HepG2 (cell line): ENCODE results near the gene SAMD4A. TPM values are rescaled to one million over a fixed set of nuclear protein-coding genes. Genes with fewer than 3 reads are reported as not detected.

Experiments used
- ATAC-seq: fragments of 200-7000 bp; cut with Tn5 transposase; 3 replicates; pipeline ENCODE4 v1.9.1; 2020; ENCODE audit warnings: mild to moderate bottlenecking, moderate library complexity
- BruUV-seq: library from RNA; stranded (reverse); fragments of 400-500 nt; replicated peaks from 2 replicates; lab custom pipeline; 2021; lab: Mats Ljungman, UMichigan
- CTCF ChIA-PET: fragments of 300-600 bp; formaldehyde crosslinking; extraction: SDS; loops from one replicate; lab custom pipeline; 2021; ENCODE audit warnings: low total read pairs, inconsistent platforms, low intra/inter-chr PET ratio; lab: Yijun Ruan, JAX
- POLR2A ChIA-PET: fragments of 350-600 bp; sonication (Branson Sonifier 250); formaldehyde crosslinking; loops from one replicate; lab custom pipeline; 2020; ENCODE audit warnings: antibody characterized with exemption, inconsistent platforms; lab: Yijun Ruan, JAX
- DNase-seq: peaks from one replicate; pipeline ENCODE4 v3.0.0-alpha.2; 2015; ENCODE audit warnings: low spot score
- FAIRE-seq: peaks from 3 replicates; lab custom pipeline; 2011; peaks lifted over from hg19 to GRCh38; lab: Jason Lieb, UNC
- H2AFZ ChIP-seq: one replicate; pipeline ENCODE4 v1.6.1; 2011; ENCODE audit warnings: low read length, inconsistent platforms
- H3K27ac ChIP-seq: fragments of 300-600 bp; 3 replicates; pipeline ENCODE4 v1.8.0; 2011; ENCODE audit warnings: mixed run types, mild to moderate bottlenecking, mixed read lengths, low read length, inconsistent platforms; ENCODE audit not compliant: insufficient read depth; ENCODE audit errors: extremely low read length
- H3K27me3 ChIP-seq, 2 experiments: fragments of 200-600 bp in 1 of 2; 2 replicates in 1 of 2; 3 replicates in 1 of 2; pipeline versions ENCODE4 v1.6.0 to v1.8.0; 2011; ENCODE audit warnings: low read length in 2 of 2, mild to moderate bottlenecking in 2 of 2, moderate library complexity in 2 of 2, inconsistent platforms in 1 of 2; ENCODE audit not compliant: insufficient read depth in 2 of 2, control insufficient read depth in 1 of 2
- H3K36me3 ChIP-seq, 2 experiments: fragments of 200-600 bp in 1 of 2; replicated peaks in 1 of 2; 2 replicates in 1 of 2; 3 replicates in 1 of 2; pipeline versions ENCODE4 v1.5.1 to v1.8.0; 2011; ENCODE audit warnings: low read length in 2 of 2, inconsistent platforms in 1 of 2; ENCODE audit not compliant: insufficient read depth in 2 of 2, control insufficient read depth in 1 of 2
- H3K4me1 ChIP-seq: 2 replicates; pipeline ENCODE4 v1.5.1; 2012; ENCODE audit warnings: low read length, inconsistent platforms; ENCODE audit not compliant: insufficient read depth
- H3K4me2 ChIP-seq: 2 replicates; pipeline ENCODE4 v1.6.0; 2011; ENCODE audit warnings: low read depth, low read length, inconsistent platforms
- H3K4me3 ChIP-seq, 3 experiments: fragments of 200-600 bp in 1 of 3; sonication (generic), shearing (Covaris generic) in 1 of 3; replicated peaks in 1 of 3; 2 replicates each; pipeline ENCODE4 v1.5.1; 2011 to 2016; ENCODE audit warnings: low read length in 3 of 3, inconsistent platforms in 2 of 3, low read depth in 2 of 3, mild to moderate bottlenecking in 2 of 3, control low read depth in 1 of 3, mixed read lengths in 1 of 3; ENCODE audit not compliant: insufficient read depth in 1 of 3
- H3K79me2 ChIP-seq: one replicate; pipeline ENCODE4 v1.6.1; 2011; ENCODE audit warnings: low read length, inconsistent platforms; ENCODE audit not compliant: insufficient read depth
- H3K9ac ChIP-seq: 2 replicates; pipeline ENCODE4 v1.6.0; 2011; ENCODE audit warnings: mild to moderate bottlenecking, low read depth, low read length, inconsistent platforms; ENCODE audit not compliant: insufficient read depth
- H3K9me3 ChIP-seq: 2 replicates; pipeline ENCODE4 v1.5.1; 2012; ENCODE audit warnings: mild to moderate bottlenecking, low read length
- H4K20me1 ChIP-seq: 2 replicates; pipeline ENCODE4 v1.6.0; 2011; ENCODE audit warnings: inconsistent platforms, mild to moderate bottlenecking, low read length, moderate library complexity; ENCODE audit not compliant: insufficient read depth
- ADNP ChIP-seq: sonication (generic); formaldehyde crosslinking; IDR thresholded peaks from 2 replicates; pipeline ENCODE4 v1.4.0; 2020; ENCODE audit warnings: missing genetic modification reagents
- HNF4A ChIP-seq: sonication (generic); formaldehyde crosslinking; IDR thresholded peaks from 2 replicates; pipeline ENCODE4 v1.4.0; 2020; ENCODE audit warnings: missing genetic modification reagents
- HNF4G ChIP-seq, 2 experiments: sonication (generic) in 1 of 2; formaldehyde crosslinking in 1 of 2; IDR thresholded peaks; 2 replicates each; pipeline versions ENCODE4 v1.4.0 to v1.6.1; 2011 to 2020; ENCODE audit warnings: borderline replicate concordance in 2 of 2, low read depth in 2 of 2, mild to moderate bottlenecking in 2 of 2, low read length in 1 of 2, missing genetic modification reagents in 1 of 2, moderate library complexity in 1 of 2
- KDM1A ChIP-seq: IDR thresholded peaks from 2 replicates; pipeline ENCODE4 v1.6.1; 2016; ENCODE audit warnings: missing compliant biosample characterization
- KDM4B ChIP-seq: sonication (generic); formaldehyde crosslinking; IDR thresholded peaks from 2 replicates; pipeline ENCODE4 v1.4.0; 2020; ENCODE audit warnings: missing genetic modification reagents
- MIER3 ChIP-seq: IDR thresholded peaks from 2 replicates; pipeline ENCODE4 v1.6.1; 2016; ENCODE audit warnings: missing compliant biosample characterization, borderline replicate concordance
- NFKBIZ ChIP-seq: IDR thresholded peaks from 2 replicates; pipeline ENCODE4 v1.6.1; 2018; ENCODE audit warnings: missing genetic modification reagents, missing compliant biosample characterization
- PPARG ChIP-seq: conservative IDR thresholded peaks from 2 replicates; pipeline ENCODE4 v1.6.1; 2016; ENCODE audit warnings: missing biosample characterization, missing genetic modification reagents
- RBM22 ChIP-seq: fragments of 200-400 bp; formaldehyde crosslinking; optimal IDR thresholded peaks from 2 replicates; pipeline ENCODE3; 2017; ENCODE audit warnings: mild to moderate bottlenecking, low read length, moderate library complexity
- ZMYM3 ChIP-seq: sonication (generic); formaldehyde crosslinking; IDR thresholded peaks from 2 replicates; pipeline ENCODE4 v1.5.1; 2020; ENCODE audit warnings: mild to moderate bottlenecking, missing genetic modification reagents
- ZMYM4 ChIP-seq: sonication (generic); formaldehyde crosslinking; IDR thresholded peaks from 2 replicates; pipeline ENCODE4 v1.8.1; 2023; ENCODE audit warnings: mild to moderate bottlenecking, missing genetic modification reagents
- ZNF335 ChIP-seq: sonication (generic); formaldehyde crosslinking; IDR thresholded peaks from 2 replicates; pipeline ENCODE4 v1.4.0; 2020; ENCODE audit warnings: missing genetic modification reagents
- ZNF629 ChIP-seq: sonication (generic); formaldehyde crosslinking; conservative IDR thresholded peaks from 2 replicates; pipeline ENCODE4 v1.5.0; 2020; ENCODE audit warnings: missing genetic modification reagents
- WGBS: methylation state at CpG from one replicate; pipeline ENCODE4 v1.1.6; 2017; ENCODE audit warnings: low lambda C conversion rate; 5-methylcytosine and 5-hydroxymethylcytosine counted together
- in situ Hi-C: cut with HindIII; loops from 2 replicates; pipeline ENCODE4 v1.10.0; 2017; ENCODE audit warnings: low pct_unique_long_range_greater_than_20kb; ENCODE audit not compliant: extremely low pct_ligation_motif_present
- intact Hi-C: fragments of 100-400 bp; cut with micrococcal nuclease; formaldehyde crosslinking; loops from one replicate; pipeline ENCODE4 v1.10.0; 2022; ENCODE audit not compliant: unreplicated experiment
- polyA plus RNA-seq, 8 experiments: library from polyadenylated mRNA; depleted of rRNA in 3 of 8; stranded (reverse) in 7 of 8; unstranded in 1 of 8; fragments of >200 nt; fragmentation: Illumina TruSeq in 4 of 8; extraction: Trizol in 4 of 8; gene quantifications; 2 replicates each; pipeline versions ENCODE4 v1.2.1 to v1.2.3, GENCODE V29; 2011 to 2016; ENCODE audit warnings: low read depth in 4 of 8, missing spikeins in 1 of 8, mixed read lengths in 1 of 8; ENCODE audit not compliant: insufficient read depth in 1 of 8
- total RNA-seq, 5 experiments: library from RNA; depleted of rRNA; stranded (reverse); fragments of >200 nt; fragmentation: Illumina TruSeq; extraction: Trizol; gene quantifications; 2 replicates each; pipeline ENCODE4 v1.2.3, GENCODE V29; 2016; ENCODE audit warnings: low read depth in 1 of 5
- TF ChIP-seq, protein P1 (sequence below): sonication (generic); IDR thresholded peaks from 2 replicates; pipeline ENCODE4 v1.6.1; 2016; ENCODE audit warnings: low read depth, borderline replicate concordance
- TF ChIP-seq, protein P2 (sequence below): sonication (generic); formaldehyde crosslinking; IDR thresholded peaks from 2 replicates; pipeline ENCODE4 v1.4.0; 2020; ENCODE audit warnings: missing genetic modification reagents
- TF ChIP-seq, protein P3 (sequence below): sonication (generic); formaldehyde crosslinking; IDR thresholded peaks from 2 replicates; pipeline ENCODE4 v1.5.0; 2020; ENCODE audit warnings: mild to moderate bottlenecking, missing genetic modification reagents, borderline replicate concordance

Gene SAMD4A
- total and polyA plus RNA-seq, 2 of the 13 experiments (the other 11 are each of a cell fraction or from before 2014, with no cell fraction given) = 11.8 to 13.0 TPM

DNA sequence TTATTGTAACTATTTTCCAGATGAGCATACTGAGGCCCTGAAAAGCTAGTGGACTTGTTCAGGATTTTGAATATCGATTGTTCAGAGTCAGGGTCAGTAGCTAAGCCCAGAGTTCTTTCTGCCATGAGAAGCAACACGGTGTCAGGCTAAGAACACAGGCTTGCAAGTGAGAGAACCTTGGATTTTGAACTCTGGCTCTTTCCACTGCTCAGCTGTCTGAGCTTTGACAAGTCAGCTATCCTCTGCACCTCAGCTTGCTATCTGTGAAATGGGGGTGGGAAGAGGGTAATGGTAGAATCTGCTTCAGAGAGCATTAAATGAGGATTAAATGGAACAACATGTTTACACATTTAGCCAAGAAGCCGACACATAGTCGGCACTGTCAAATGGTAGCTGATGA lies 157.2 kb downstream of the SAMD4A start:
- no peaks in the 10 kb centered on the region for H3K27me3 ChIP-seq
- FAIRE-seq (no peak), DNase-seq (no peak), ATAC-seq (peak; percentile 36; the same call in 2 of the 3 replicates)
- in situ Hi-C loops = no loop called here
- intact Hi-C loops = no loop called here
- no peaks in the 10 kb centered on the region for H3K9me3 ChIP-seq
- peaks cover 33% of the 10 kb centered on the region for H3K4me1 ChIP-seq
- BruUV-seq = no TSS peak
- no peak overlapping the region for H2AFZ ChIP-seq
- CTCF ChIA-PET = no interaction called here
- H3K9ac ChIP-seq = no peak overlapping the region
- H3K4me2 ChIP-seq = no peak overlapping the region
- peaks cover 8% of the 10 kb centered on the region for H3K79me2 ChIP-seq
- TF ChIP-seq ADNP (no peak), HNF4G (IDR thresholded peaks at IDR 0.05; ENCODE audit: borderline replicate concordance, low read depth, low read length) (peak; percentile 24; the same call in 1 of the 2 replicates), HNF4G (CRISPR knock-in tag; IDR thresholded peaks at IDR 0.05; ENCODE audit: borderline replicate concordance, low read depth) (no peak), KDM1A (0 out of 2 replicates have a peak, but pooled peaks have one; percentile 58), ZMYM3 (peak; percentile 82), HNF4A (CRISPR knock-in tag) (peak; percentile 79), ZNF335 (CRISPR knock-in tag) (no peak), RBM22 (peak; percentile 26), NFKBIZ (no peak), ZNF629 (CRISPR knock-in tag) (peak; percentile 93), PPARG (no peak), ZMYM4 (peak; percentile 50; the same call in 1 of the 2 replicates), MIER3 (no peak), KDM4B (CRISPR knock-in tag) (no peak)
- TF ChIP-seq, protein P1, sequence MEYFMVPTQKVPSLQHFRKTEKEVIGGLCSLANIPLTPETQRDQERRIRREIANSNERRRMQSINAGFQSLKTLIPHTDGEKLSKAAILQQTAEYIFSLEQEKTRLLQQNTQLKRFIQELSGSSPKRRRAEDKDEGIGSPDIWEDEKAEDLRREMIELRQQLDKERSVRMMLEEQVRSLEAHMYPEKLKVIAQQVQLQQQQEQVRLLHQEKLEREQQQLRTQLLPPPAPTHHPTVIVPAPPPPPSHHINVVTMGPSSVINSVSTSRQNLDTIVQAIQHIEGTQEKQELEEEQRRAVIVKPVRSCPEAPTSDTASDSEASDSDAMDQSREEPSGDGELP = peak; percentile 51; the same call in 1 of the 2 replicates
- TF ChIP-seq, protein P2, sequence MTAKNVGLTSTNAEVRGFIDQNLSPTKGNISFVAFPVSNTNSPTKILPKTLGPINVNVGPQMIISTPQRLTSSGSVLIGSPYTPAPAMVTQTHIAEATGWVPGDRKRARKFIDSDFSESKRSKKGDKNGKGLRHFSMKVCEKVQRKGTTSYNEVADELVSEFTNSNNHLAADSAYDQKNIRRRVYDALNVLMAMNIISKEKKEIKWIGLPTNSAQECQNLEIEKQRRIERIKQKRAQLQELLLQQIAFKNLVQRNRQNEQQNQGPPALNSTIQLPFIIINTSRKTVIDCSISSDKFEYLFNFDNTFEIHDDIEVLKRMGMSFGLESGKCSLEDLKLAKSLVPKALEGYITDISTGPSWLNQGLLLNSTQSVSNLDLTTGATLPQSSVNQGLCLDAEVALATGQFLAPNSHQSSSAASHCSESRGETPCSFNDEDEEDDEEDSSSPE (CRISPR knock-in tag) = no peak
- TF ChIP-seq, protein P3, sequence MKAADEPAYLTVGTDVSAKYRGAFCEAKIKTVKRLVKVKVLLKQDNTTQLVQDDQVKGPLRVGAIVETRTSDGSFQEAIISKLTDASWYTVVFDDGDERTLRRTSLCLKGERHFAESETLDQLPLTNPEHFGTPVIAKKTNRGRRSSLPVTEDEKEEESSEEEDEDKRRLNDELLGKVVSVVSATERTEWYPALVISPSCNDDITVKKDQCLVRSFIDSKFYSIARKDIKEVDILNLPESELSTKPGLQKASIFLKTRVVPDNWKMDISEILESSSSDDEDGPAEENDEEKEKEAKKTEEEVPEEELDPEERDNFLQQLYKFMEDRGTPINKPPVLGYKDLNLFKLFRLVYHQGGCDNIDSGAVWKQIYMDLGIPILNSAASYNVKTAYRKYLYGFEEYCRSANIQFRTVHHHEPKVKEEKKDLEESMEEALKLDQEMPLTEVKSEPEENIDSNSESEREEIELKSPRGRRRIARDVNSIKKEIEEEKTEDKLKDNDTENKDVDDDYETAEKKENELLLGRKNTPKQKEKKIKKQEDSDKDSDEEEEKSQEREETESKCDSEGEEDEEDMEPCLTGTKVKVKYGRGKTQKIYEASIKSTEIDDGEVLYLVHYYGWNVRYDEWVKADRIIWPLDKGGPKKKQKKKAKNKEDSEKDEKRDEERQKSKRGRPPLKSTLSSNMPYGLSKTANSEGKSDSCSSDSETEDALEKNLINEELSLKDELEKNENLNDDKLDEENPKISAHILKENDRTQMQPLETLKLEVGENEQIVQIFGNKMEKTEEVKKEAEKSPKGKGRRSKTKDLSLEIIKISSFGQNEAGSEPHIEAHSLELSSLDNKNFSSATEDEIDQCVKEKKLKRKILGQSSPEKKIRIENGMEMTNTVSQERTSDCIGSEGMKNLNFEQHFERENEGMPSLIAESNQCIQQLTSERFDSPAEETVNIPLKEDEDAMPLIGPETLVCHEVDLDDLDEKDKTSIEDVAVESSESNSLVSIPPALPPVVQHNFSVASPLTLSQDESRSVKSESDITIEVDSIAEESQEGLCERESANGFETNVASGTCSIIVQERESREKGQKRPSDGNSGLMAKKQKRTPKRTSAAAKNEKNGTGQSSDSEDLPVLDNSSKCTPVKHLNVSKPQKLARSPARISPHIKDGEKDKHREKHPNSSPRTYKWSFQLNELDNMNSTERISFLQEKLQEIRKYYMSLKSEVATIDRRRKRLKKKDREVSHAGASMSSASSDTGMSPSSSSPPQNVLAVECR (CRISPR knock-in tag) = peak; percentile 16; the same call in 1 of the 2 replicates
- peaks cover 2 to 5% of the 10 kb centered on the region in 2 experiments; a peak in 2 of 5 replicates for H3K36me3 ChIP-seq
- H3K27ac ChIP-seq = no peak overlapping the region
- H4K20me1 ChIP-seq = peaks cover 14% of the 10 kb centered on the region; the same call in 1 of the 2 replicates
- 70% methylated on average over 4 of the region's 4 CpGs for WGBS
- POLR2A ChIA-PET = no interaction called here
- no peak overlapping the region for H3K4me3 ChIP-seq
